Stomach (tissue), 9 donors: ENCODE data around the gene PALM3. TPM values are rescaled to one million over a fixed set of nuclear protein-coding genes. Genes with fewer than 3 reads are reported as not detected.

ENCODE experiments used
- DNase-seq, 2 donors: peaks; one replicate each; pipeline versions ENCODE4 v3.0.0 to v3.0.0-alpha.2; 2013 to 2019
- H3K27ac ChIP-seq, 5 donors: fragments of 200-600 bp in 4 of 5; sonication (generic) in 4 of 5; one replicate each; pipeline ENCODE4 v1.5.1; 2013 to 2019; ENCODE audit warnings: mild to moderate bottlenecking in 1 of 5, moderate library complexity in 1 of 5
- H3K27me3 ChIP-seq, 3 donors: fragments of 200-600 bp; sonication (generic); one replicate each; pipeline ENCODE4 v1.5.1; 2017 to 2019; ENCODE audit warnings: mixed run types in 1 of 3
- H3K36me3 ChIP-seq, 4 donors: fragments of 200-600 bp; sonication (generic); 1 replicate in 3 of 4; 2 replicates in 1 of 4; pipeline ENCODE4 v1.5.1; 2016 to 2019
- H3K4me1 ChIP-seq, 4 donors: fragments of 200-600 bp; sonication (generic); one replicate each; pipeline ENCODE4 v1.5.1; 2016 to 2019
- H3K4me3 ChIP-seq, 4 donors: fragments of 200-600 bp; sonication (generic) in 3 of 4; one replicate each; pipeline ENCODE4 v1.5.1; 2016 to 2019; ENCODE audit warnings: mild to moderate bottlenecking in 1 of 4
- H3K9me3 ChIP-seq, 4 donors: fragments of 200-600 bp; sonication (generic); one replicate each; pipeline ENCODE4 v1.5.1; 2016 to 2019
- EP300 ChIP-seq: sonication (generic); formaldehyde crosslinking; IDR thresholded peaks from one replicate; pipeline ENCODE4 v1.6.1; 2017; ENCODE audit warnings: antibody characterized with exemption
- POLR2A ChIP-seq, 4 donors: fragments of 450-650 bp; IDR thresholded peaks; one replicate each; pipeline ENCODE4 v1.6.1; 2016; ENCODE audit warnings: antibody characterized with exemption in 4 of 4, control low read depth in 2 of 4, mild to moderate bottlenecking in 1 of 4, moderate library complexity in 1 of 4
- POLR2AphosphoS5 ChIP-seq, 3 donors: sonication (generic); formaldehyde crosslinking; IDR thresholded peaks; one replicate each; pipeline ENCODE4 v1.6.1; 2016; ENCODE audit warnings: antibody characterized with exemption in 3 of 3
- WGBS, 5 donors: extraction: QIAGEN DNeasy Blood & Tissue Kit in 3 of 5; methylation state at CpG; one replicate each; pipeline versions ENCODE4 v1.1.5 to v1.1.7; 2013 to 2018; 5-methylcytosine and 5-hydroxymethylcytosine counted together
- intact Hi-C: fragments of 100-400 bp; cut with DNase I; formaldehyde crosslinking; loops from one replicate; pipeline ENCODE4 v1.15.1; 2023; ENCODE audit warnings: low total_unique reads
- polyA plus RNA-seq, 3 donors: library from polyadenylated mRNA; stranded (reverse); fragments of 200-250 nt; gene quantifications; one replicate each; pipeline ENCODE4 v1.2.3, GENCODE V29; 2013
- total RNA-seq, 5 donors: library from RNA; depleted of rRNA; stranded (reverse); fragments of >200 nt; gene quantifications; one replicate each; pipeline versions ENCODE4 v1.1.0 to v1.2.3, GENCODE V29; 2014 to 2016
- TF ChIP-seq, protein P1 (sequence below), 7 experiments: fragments of 450-650 bp in 4 of 7; fragments of 200-600 bp in 3 of 7; sonication (generic) in 3 of 7; IDR thresholded peaks; one replicate each; pipeline ENCODE4 v1.5.1; 2016 to 2019; ENCODE audit warnings: antibody characterized with exemption in 7 of 7, control low read depth in 2 of 7, mild to moderate bottlenecking in 1 of 7
- donor health status: healthy with polysubstance abuse.
- donor health status: Bipolar disorder and iron deficiency.
- donor health status: healthy.

Gene PALM3
- total and polyA plus RNA-seq, 8 donors: 4.2 to 141 (median 21.6) TPM

DNA sequence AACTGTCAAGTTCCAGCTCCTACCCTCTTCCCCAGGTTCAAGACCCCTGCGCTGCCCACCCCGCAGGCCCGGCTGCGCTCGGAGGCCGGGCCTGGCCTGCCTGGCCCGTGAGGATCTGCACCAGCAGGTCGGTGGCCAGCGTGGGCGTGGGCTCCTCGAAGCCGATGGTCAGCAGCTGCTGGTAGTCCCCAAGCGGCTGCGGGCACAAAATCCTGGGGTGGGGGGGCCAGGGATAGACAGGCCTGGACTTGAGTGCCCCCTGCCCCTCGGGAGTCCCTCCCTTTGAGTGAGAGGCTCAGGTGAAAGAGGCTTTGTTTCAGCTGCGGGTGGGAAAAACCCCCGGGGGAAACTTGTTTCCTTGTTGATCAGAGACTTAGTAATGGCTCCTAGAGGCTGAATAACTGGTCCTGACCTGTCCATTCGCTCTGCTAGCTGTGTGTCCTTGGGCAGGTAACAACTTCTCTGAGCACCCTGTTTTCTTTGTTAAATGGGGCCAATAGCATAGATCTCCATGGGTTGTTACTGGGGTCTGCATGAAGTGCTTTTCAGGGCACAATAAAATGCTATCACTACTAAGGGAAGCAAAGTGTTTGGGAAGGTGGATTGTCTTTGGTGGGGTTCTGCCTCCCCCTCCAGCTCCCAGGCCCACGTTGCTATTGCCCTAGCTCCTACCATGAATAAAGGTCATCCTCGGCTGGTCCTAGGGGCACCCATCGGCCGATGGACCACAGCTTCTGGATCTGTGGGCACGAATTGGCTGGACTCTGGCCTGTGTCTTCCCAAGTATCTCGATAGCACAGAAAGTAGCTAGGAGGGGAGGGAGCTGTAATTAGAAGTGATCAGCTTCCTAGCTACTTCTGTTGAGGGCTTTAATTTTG lies 20.2 kb upstream of the PALM3 start:
- peaks cover 21 to 62% (median 40%) of the 10 kb centered on the region in 4 donors for H3K4me1 ChIP-seq
- no peaks in the 10 kb centered on the region for H3K9me3 ChIP-seq
- WGBS, 5 donors: 14 to 27% (median 15%) methylated on average over 14 to 24 of the region's 24 CpGs
- intact Hi-C loops: no loop called here
- TF ChIP-seq, protein P1, sequence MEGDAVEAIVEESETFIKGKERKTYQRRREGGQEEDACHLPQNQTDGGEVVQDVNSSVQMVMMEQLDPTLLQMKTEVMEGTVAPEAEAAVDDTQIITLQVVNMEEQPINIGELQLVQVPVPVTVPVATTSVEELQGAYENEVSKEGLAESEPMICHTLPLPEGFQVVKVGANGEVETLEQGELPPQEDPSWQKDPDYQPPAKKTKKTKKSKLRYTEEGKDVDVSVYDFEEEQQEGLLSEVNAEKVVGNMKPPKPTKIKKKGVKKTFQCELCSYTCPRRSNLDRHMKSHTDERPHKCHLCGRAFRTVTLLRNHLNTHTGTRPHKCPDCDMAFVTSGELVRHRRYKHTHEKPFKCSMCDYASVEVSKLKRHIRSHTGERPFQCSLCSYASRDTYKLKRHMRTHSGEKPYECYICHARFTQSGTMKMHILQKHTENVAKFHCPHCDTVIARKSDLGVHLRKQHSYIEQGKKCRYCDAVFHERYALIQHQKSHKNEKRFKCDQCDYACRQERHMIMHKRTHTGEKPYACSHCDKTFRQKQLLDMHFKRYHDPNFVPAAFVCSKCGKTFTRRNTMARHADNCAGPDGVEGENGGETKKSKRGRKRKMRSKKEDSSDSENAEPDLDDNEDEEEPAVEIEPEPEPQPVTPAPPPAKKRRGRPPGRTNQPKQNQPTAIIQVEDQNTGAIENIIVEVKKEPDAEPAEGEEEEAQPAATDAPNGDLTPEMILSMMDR (IDR thresholded peaks at IDR 0.05): no peak
- TF ChIP-seq POLR2AphosphoS5 (IDR thresholded peaks at IDR 0.05): no peak
- no peak for TF ChIP-seq EP300
- no peak for TF ChIP-seq POLR2A (IDR thresholded peaks at IDR 0.05)
- peak; percentile 45 to 74 for DNase-seq
- H3K36me3 ChIP-seq: peaks cover 0 to 6% (median 0%) of the 10 kb centered on the region in 4 donors
- H3K27ac ChIP-seq: peak overlapping the region; percentile 90 to 96 (median 92)
- H3K4me3 ChIP-seq: peak overlapping the region; percentile 60 to 83 (median 82)
- H3K27me3 ChIP-seq: no peaks in the 10 kb centered on the region

DNA sequence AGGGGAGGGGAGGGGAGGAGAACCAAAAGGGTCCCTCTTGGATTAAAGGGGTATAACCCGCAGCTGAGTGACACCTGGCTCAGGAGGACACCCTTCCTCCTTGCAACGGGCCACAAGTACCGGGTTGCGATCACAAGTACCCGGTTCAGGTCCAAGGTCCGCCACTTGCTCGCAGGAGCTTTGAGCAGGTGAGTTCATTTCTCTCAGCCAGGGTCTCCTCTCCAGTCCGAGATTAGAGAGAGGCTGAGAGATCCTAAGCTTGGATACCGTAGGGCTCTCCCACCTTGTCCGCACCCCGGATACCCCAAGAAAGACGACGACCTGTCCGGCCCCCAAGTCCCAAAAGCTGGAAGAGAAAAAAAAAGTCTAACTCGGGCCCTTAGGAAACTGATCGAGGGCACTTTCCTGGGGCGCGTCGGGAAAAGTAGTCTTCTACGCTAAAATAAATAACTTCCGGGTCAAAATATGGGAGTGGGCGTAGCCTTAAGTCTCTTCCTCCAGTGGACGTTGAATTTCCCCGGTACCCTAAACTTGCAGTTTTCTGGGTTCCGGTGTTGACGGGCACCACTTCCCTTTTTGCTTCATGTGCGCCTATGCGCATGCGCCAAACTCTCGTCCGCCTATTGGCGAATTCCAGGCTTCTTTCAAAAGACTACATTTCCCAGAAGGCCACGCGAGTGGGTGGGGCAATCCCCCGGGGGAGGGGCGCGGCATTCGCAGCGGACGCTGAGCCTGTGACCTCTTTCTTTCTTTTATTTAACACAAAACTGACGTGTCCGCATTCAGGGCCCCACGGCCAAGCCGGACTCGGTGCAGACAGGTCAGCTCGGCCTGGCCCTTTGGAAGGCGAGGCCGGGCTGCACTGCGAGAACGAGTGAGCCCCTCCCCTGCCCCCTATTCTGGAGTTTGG lies 19.3 kb upstream of the PALM3 start:
- H3K27me3 ChIP-seq: no peaks in the 10 kb centered on the region
- H3K27ac ChIP-seq: peak overlapping the region; percentile 90 to 96 (median 92)
- peak; percentile 99 to 100 for DNase-seq
- 0 to 1% (median 0%) methylated on average over 39 to 50 of the region's 50 CpGs for WGBS, 5 donors
- peaks cover 21 to 63% (median 40%) of the 10 kb centered on the region in 4 donors for H3K4me1 ChIP-seq
- H3K9me3 ChIP-seq: no peaks in the 10 kb centered on the region
- H3K4me3 ChIP-seq: peak overlapping the region; percentile 60 to 83 (median 82)
- TF ChIP-seq POLR2AphosphoS5 (IDR thresholded peaks at IDR 0.05) (peak; percentile 76 to 92 (median 90)), EP300 (no peak), POLR2A (IDR thresholded peaks at IDR 0.05) (peak in 1 of 4 donors; percentile 55)
- TF ChIP-seq, protein P1 (IDR thresholded peaks at IDR 0.05): peak in 1 of 7 experiments; percentile 24
- intact Hi-C loops: no loop called here
- H3K36me3 ChIP-seq: no peaks in the 10 kb centered on the region

DNA sequence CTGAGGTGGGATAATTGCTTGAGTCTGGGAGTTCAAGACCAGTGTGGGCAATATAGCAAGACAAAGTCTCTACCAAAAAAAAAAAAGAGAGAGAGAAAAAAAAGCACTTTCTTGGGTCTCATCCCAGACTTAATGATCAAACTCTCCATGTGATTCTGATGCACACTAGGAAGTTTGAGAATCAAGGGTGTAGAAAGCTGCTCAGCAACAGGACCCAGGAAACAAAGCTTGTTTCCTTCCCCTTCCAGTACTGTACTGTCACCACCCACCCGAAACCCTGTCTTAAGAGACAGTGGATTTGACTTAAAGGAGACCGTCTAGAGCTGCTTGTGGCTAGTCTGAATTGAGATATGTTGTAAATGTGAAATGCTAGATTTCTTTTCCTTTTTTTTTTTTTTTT lies 16.5 kb upstream of the PALM3 start:
- H3K4me3 ChIP-seq: no peak overlapping the region
- no peaks in the 10 kb centered on the region for H3K36me3 ChIP-seq
- intact Hi-C loops: no loop called here
- no peaks in the 10 kb centered on the region for H3K27me3 ChIP-seq
- H3K27ac ChIP-seq: peak overlapping the region in 1 of 5 donors; percentile 43
- H3K9me3 ChIP-seq: no peaks in the 10 kb centered on the region
- TF ChIP-seq, protein P1 (IDR thresholded peaks at IDR 0.05): no peak
- no peak for TF ChIP-seq POLR2A (IDR thresholded peaks at IDR 0.05)
- no peak for TF ChIP-seq EP300
- no peak for TF ChIP-seq POLR2AphosphoS5 (IDR thresholded peaks at IDR 0.05)
- WGBS, 5 donors: 56 to 79% (median 63%) methylated on average over 2 of the region's 2 CpGs
- H3K4me1 ChIP-seq: peaks cover 35 to 65% (median 51%) of the 10 kb centered on the region in 4 donors
- DNase-seq: no peak
